Jurkat, Clone E6-1 (cell line): ENCODE data around the gene CFAP100.

Experiments used
- DNase-seq: peaks from one replicate; pipeline ENCODE4 v3.0.0-alpha.2; 2011; ENCODE audit warnings: low read depth, low spot score
- H3K4me3 ChIP-seq: 2 replicates; pipeline ENCODE4 v1.5.1; 2011; ENCODE audit warnings: mild to moderate bottlenecking, low read length, control low read depth, moderate library complexity

Gene CFAP100

GRCh38 chr3:126467611-126467955, 72.9 kb downstream of the CFAP100 start:
- DNase-seq, result no peak
- no peak overlapping the region for H3K4me3 ChIP-seq

GRCh38 chr3:126468028-126468891, 73.6 kb downstream of the CFAP100 start:
- H3K4me3 ChIP-seq, result no peak overlapping the region
- no peak for DNase-seq

GRCh38 chr3:126469479-126469878, 74.8 kb downstream of the CFAP100 start:
- no peak for DNase-seq

GRCh38 chr3:126472277-126473006, 77.7 kb downstream of the CFAP100 start:
- DNase-seq, result no peak
- H3K4me3 ChIP-seq, result no peak overlapping the region

More at GRCh38 chr3:126469479-126469878, 74.8 kb downstream of the CFAP100 start:
- no peak overlapping the region for H3K4me3 ChIP-seq

GRCh38 chr3:126473292-126474168, 78.8 kb downstream of the CFAP100 start:
- no peak overlapping the region for H3K4me3 ChIP-seq

GRCh38 chr3:126474498-126475412, 80.0 kb downstream of the CFAP100 start:
- H3K4me3 ChIP-seq, result peak overlapping the region; percentile 74
- DNase-seq, result no peak

More at GRCh38 chr3:126473292-126474168, 78.8 kb downstream of the CFAP100 start:
- DNase-seq, result peak; percentile 20

- DNase-seq, result peak; percentile 83
- H3K4me3 ChIP-seq, result peak within 1 kb of the TSS; percentile 77
These were observed 80.9 kb downstream of the CFAP100 start, which contains the start of gene ZXDC for GRCh38 chr3:126475413-126476114. ZXDC (minus strand) TSS chr3:126475891; CDS start chr3:126475865, 26 bp downstream.

- H3K4me3 ChIP-seq, result peak overlapping the region; percentile 77
- peak; percentile 44 for DNase-seq
These were observed 81.7 kb downstream of the CFAP100 start for GRCh38 chr3:126476166-126477060.

- no peak for DNase-seq
These were observed 82.3 kb downstream of the CFAP100 start for GRCh38 chr3:126477061-126477380.

GRCh38 chr3:126478581-126479310, 84.0 kb downstream of the CFAP100 start:
- no peak for DNase-seq
- no peak overlapping the region for H3K4me3 ChIP-seq

More at GRCh38 chr3:126477061-126477380, 82.3 kb downstream of the CFAP100 start:
- no peak overlapping the region for H3K4me3 ChIP-seq

GRCh38 chr3:126479642-126480041, 84.9 kb downstream of the CFAP100 start:
- no peak overlapping the region for H3K4me3 ChIP-seq
- no peak for DNase-seq

- DNase-seq, result no peak
These were observed 85.5 kb downstream of the CFAP100 start for GRCh38 chr3:126480206-126480605.

GRCh38 chr3:126480861-126481260, 86.2 kb downstream of the CFAP100 start:
- no peak for DNase-seq

More at GRCh38 chr3:126480206-126480605, 85.5 kb downstream of the CFAP100 start:
- H3K4me3 ChIP-seq, result no peak overlapping the region

GRCh38 chr3:126481808-126482502, 87.2 kb downstream of the CFAP100 start:
- no peak for DNase-seq
- H3K4me3 ChIP-seq, result no peak overlapping the region

More at GRCh38 chr3:126480861-126481260, 86.2 kb downstream of the CFAP100 start:
- H3K4me3 ChIP-seq, result no peak overlapping the region

GRCh38 chr3:126482503-126483255, 88.0 kb downstream of the CFAP100 start:
- DNase-seq, result no peak
- H3K4me3 ChIP-seq, result no peak overlapping the region
